ENCODE measurements around the gene ITSN1. TPM values are rescaled to one million over a fixed set of nuclear protein-coding genes. Genes with fewer than 3 reads are reported as not detected.

ITSN1 gene
- total RNA-seq, 1 experiment from 2014 or later: 50.3 TPM

DNA sequence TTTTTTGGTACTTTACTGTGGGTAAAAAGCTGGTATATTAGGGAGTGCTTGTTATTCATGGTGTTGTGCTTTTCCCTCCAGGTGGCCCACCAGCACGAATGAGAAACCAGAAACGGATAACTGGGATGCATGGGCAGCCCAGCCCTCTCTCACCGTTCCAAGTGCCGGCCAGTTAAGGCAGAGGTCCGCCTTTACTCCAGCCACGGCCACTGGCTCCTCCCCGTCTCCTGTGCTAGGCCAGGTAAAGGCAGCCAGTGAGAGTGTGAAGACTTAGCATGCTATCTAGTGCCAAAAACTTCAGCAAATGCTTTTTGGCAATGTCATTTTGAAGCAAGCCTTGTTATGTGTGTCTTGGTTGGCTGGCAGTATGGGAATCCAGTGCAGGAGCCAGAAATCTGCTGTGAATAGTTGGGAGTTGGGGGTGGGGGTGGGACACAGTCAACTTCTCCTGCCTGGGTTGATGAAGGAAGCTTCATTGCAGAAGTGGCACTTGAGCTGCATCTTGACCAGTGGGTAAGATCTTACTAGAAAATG lies 171.6 kb downstream of the ITSN1 start:
- Histone ChIP-seq H3K9me3 (ENCODE audit: control insufficient read depth, insufficient read depth, low read depth, low read length) (no peaks in the 10 kb centered on the region), H3K36me3 (ENCODE audit: control insufficient read depth, insufficient read depth, low read length) (peaks cover 6% of the 10 kb centered on the region), H3K4me1 (ENCODE audit: control insufficient read depth, insufficient read depth, low read length) (no peaks in the 10 kb centered on the region), H3K27me3 (ENCODE audit: control insufficient read depth, insufficient read depth, low read length) (no peaks in the 10 kb centered on the region), H3K27ac (ENCODE audit: low read length) (no peak overlapping the region), H3K4me3 (ENCODE audit: low read depth in 2 of 2, low read length in 2 of 2) (no peak overlapping the region)
- ChIA-PET POLR2A (no interaction called here), CTCF (no interaction called here)
- intact Hi-C loops (cut with micrococcal nuclease; ENCODE audit: unreplicated experiment): no loop called here
- ATAC-seq: no peak
- no peak for TF ChIP-seq POLR2AphosphoS5 (IDR thresholded peaks at IDR 0.05; ENCODE audit: low read depth, low read length)
- no peak for TF ChIP-seq TCF7L2 (IDR thresholded peaks at IDR 0.05; ENCODE audit: low read depth, low read length)
- TF ChIP-seq, protein P1, sequence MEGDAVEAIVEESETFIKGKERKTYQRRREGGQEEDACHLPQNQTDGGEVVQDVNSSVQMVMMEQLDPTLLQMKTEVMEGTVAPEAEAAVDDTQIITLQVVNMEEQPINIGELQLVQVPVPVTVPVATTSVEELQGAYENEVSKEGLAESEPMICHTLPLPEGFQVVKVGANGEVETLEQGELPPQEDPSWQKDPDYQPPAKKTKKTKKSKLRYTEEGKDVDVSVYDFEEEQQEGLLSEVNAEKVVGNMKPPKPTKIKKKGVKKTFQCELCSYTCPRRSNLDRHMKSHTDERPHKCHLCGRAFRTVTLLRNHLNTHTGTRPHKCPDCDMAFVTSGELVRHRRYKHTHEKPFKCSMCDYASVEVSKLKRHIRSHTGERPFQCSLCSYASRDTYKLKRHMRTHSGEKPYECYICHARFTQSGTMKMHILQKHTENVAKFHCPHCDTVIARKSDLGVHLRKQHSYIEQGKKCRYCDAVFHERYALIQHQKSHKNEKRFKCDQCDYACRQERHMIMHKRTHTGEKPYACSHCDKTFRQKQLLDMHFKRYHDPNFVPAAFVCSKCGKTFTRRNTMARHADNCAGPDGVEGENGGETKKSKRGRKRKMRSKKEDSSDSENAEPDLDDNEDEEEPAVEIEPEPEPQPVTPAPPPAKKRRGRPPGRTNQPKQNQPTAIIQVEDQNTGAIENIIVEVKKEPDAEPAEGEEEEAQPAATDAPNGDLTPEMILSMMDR (IDR thresholded peaks at IDR 0.05): no peak
- TF ChIP-seq SIN3A (IDR thresholded peaks at IDR 0.05; ENCODE audit: borderline replicate concordance, insufficient read depth, low read depth, low read length): no peak
- TF ChIP-seq, protein P2, sequence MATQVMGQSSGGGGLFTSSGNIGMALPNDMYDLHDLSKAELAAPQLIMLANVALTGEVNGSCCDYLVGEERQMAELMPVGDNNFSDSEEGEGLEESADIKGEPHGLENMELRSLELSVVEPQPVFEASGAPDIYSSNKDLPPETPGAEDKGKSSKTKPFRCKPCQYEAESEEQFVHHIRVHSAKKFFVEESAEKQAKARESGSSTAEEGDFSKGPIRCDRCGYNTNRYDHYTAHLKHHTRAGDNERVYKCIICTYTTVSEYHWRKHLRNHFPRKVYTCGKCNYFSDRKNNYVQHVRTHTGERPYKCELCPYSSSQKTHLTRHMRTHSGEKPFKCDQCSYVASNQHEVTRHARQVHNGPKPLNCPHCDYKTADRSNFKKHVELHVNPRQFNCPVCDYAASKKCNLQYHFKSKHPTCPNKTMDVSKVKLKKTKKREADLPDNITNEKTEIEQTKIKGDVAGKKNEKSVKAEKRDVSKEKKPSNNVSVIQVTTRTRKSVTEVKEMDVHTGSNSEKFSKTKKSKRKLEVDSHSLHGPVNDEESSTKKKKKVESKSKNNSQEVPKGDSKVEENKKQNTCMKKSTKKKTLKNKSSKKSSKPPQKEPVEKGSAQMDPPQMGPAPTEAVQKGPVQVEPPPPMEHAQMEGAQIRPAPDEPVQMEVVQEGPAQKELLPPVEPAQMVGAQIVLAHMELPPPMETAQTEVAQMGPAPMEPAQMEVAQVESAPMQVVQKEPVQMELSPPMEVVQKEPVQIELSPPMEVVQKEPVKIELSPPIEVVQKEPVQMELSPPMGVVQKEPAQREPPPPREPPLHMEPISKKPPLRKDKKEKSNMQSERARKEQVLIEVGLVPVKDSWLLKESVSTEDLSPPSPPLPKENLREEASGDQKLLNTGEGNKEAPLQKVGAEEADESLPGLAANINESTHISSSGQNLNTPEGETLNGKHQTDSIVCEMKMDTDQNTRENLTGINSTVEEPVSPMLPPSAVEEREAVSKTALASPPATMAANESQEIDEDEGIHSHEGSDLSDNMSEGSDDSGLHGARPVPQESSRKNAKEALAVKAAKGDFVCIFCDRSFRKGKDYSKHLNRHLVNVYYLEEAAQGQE (IDR thresholded peaks at IDR 0.05; ENCODE audit: insufficient read depth in 1 of 2, low read depth in 2 of 2, low read length in 1 of 2): no peak
- BruUV-seq (replicated peaks): no TSS peak
- in situ Hi-C loops (cut with HindIII; ENCODE audit: low pct_unique_long_range_greater_than_20kb, low sequenced_read_pairs): no loop called here
- no peak for DNase-seq (ENCODE audit: low read depth, low spot score)

- H3K36me3 ChIP-seq (ENCODE audit: control insufficient read depth, insufficient read depth, low read length): peaks cover 6% of the 10 kb centered on the region
- POLR2A ChIA-PET: interaction anchor here (0.6 kb wide), 1 partner anchor 12 kb away, joined by 20 read pairs; no protein-coding TSS in a partner anchor
These were observed 172.9 kb downstream of the ITSN1 start for GRCh38 chr21:33815143-33815707.

More at GRCh38 chr21:33815143-33815707, 172.9 kb downstream of the ITSN1 start:
- intact Hi-C loops (cut with micrococcal nuclease; ENCODE audit: unreplicated experiment) (no loop called here), in situ Hi-C loops (cut with HindIII; ENCODE audit: low pct_unique_long_range_greater_than_20kb, low sequenced_read_pairs) (no loop called here)
- Histone ChIP-seq H3K4me3 (ENCODE audit: low read depth in 2 of 2, low read length in 2 of 2) (no peak overlapping the region), H3K27ac (ENCODE audit: low read length) (no peak overlapping the region), H3K9me3 (ENCODE audit: control insufficient read depth, insufficient read depth, low read depth, low read length) (no peaks in the 10 kb centered on the region), H3K4me1 (ENCODE audit: control insufficient read depth, insufficient read depth, low read length) (no peaks in the 10 kb centered on the region), H3K27me3 (ENCODE audit: control insufficient read depth, insufficient read depth, low read length) (no peaks in the 10 kb centered on the region)
- TF ChIP-seq, protein P1 (IDR thresholded peaks at IDR 0.05): no peak
- TF ChIP-seq POLR2AphosphoS5 (IDR thresholded peaks at IDR 0.05; ENCODE audit: low read depth, low read length): no peak
- no peak for TF ChIP-seq TCF7L2 (IDR thresholded peaks at IDR 0.05; ENCODE audit: low read depth, low read length)
- no peak for TF ChIP-seq SIN3A (IDR thresholded peaks at IDR 0.05; ENCODE audit: borderline replicate concordance, insufficient read depth, low read depth, low read length)
- TF ChIP-seq, protein P2 (IDR thresholded peaks at IDR 0.05; ENCODE audit: insufficient read depth in 1 of 2, low read depth in 2 of 2, low read length in 1 of 2): no peak
- no TSS peak for BruUV-seq (replicated peaks)
- ATAC-seq: no peak
- CTCF ChIA-PET: no interaction called here
- DNase-seq (ENCODE audit: low read depth, low spot score): no peak
